HEK293T (cell line): ENCODE measurements around the gene PANK4.
A peak's percentile ranks its signal among the peaks of the same experiment; 100 is the strongest.

Experiments used
- CTCF ChIA-PET: fragments of 350-600 bp; formaldehyde crosslinking; extraction: SDS; loops from one replicate; lab custom pipeline; 2021; ENCODE audit warnings: antibody characterized with exemption, inconsistent platforms; lab: Yijun Ruan, JAX
- POLR2A ChIA-PET: fragments of 350-600 bp; formaldehyde crosslinking; extraction: SDS; loops from one replicate; lab custom pipeline; 2020; ENCODE audit warnings: antibody characterized with exemption, inconsistent platforms; lab: Yijun Ruan, JAX
- DNase-seq: peaks from one replicate; pipeline ENCODE4 v3.0.0; 2012; ENCODE audit warnings: mixed read lengths; ENCODE audit errors: extremely low spot score
- ARNT ChIP-seq: fragments of 450-650 bp; IDR thresholded peaks from 2 replicates; pipeline ENCODE4 v1.6.1; 2017; ENCODE audit warnings: mild to moderate bottlenecking
- BHLHE40 ChIP-seq: fragments of 450-650 bp; IDR thresholded peaks from 2 replicates; pipeline ENCODE4 v1.6.1; 2016; ENCODE audit warnings: mild to moderate bottlenecking, moderate library complexity, borderline replicate concordance
- ELF4 ChIP-seq: fragments of 450-650 bp; IDR thresholded peaks from 2 replicates; pipeline ENCODE4 v1.6.1; 2017; ENCODE audit warnings: antibody characterized with exemption
- FOXA1 ChIP-seq: fragments of 450-650 bp; IDR thresholded peaks from 2 replicates; pipeline ENCODE4 v1.6.1; 2016; ENCODE audit warnings: mild to moderate bottlenecking
- FOXK2 ChIP-seq: fragments of 450-650 bp; IDR thresholded peaks from 2 replicates; pipeline ENCODE4 v1.6.1; 2016; ENCODE audit warnings: mild to moderate bottlenecking
- FOXM1 ChIP-seq: fragments of 450-650 bp; IDR thresholded peaks from 2 replicates; pipeline ENCODE4 v1.6.1; 2017; ENCODE audit warnings: mild to moderate bottlenecking, borderline replicate concordance
- HDGF ChIP-seq: fragments of 450-650 bp; IDR thresholded peaks from 2 replicates; pipeline ENCODE4 v1.6.1; 2017; ENCODE audit warnings: antibody characterized with exemption, borderline replicate concordance
- LEF1 ChIP-seq: fragments of 450-650 bp; IDR thresholded peaks from 2 replicates; pipeline ENCODE4 v1.6.1; 2017; ENCODE audit warnings: mild to moderate bottlenecking, borderline replicate concordance
- NFRKB ChIP-seq: fragments of 450-650 bp; IDR thresholded peaks from 2 replicates; pipeline ENCODE4 v1.6.1; 2016; ENCODE audit warnings: mild to moderate bottlenecking, moderate library complexity
- SP1 ChIP-seq: fragments of 450-650 bp; IDR thresholded peaks from 2 replicates; pipeline ENCODE4 v1.6.1; 2017
- SUZ12 ChIP-seq: fragments of 450-650 bp; IDR thresholded peaks from 2 replicates; pipeline ENCODE4 v1.6.1; 2016; ENCODE audit warnings: mild to moderate bottlenecking
- TARDBP ChIP-seq: fragments of 450-650 bp; IDR thresholded peaks from 2 replicates; pipeline ENCODE4 v1.6.1; 2016
- ZNF384 ChIP-seq: fragments of 450-650 bp; IDR thresholded peaks from 2 replicates; pipeline ENCODE4 v1.6.1; 2016
- TF ChIP-seq, protein P1 (sequence below): fragments of 450-650 bp; IDR thresholded peaks from 2 replicates; pipeline ENCODE4 v1.6.1; 2016

The PANK4 gene

GRCh38 chr1:2498648-2499047 lies 27.7 kb downstream of the PANK4 start:
- TF ChIP-seq, protein P1, sequence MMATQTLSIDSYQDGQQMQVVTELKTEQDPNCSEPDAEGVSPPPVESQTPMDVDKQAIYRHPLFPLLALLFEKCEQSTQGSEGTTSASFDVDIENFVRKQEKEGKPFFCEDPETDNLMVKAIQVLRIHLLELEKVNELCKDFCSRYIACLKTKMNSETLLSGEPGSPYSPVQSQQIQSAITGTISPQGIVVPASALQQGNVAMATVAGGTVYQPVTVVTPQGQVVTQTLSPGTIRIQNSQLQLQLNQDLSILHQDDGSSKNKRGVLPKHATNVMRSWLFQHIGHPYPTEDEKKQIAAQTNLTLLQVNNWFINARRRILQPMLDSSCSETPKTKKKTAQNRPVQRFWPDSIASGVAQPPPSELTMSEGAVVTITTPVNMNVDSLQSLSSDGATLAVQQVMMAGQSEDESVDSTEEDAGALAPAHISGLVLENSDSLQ, result no peak
- no peak for TF ChIP-seq FOXM1
- no peak for TF ChIP-seq ARNT
- TF ChIP-seq SP1, result no peak
- no peak for TF ChIP-seq ZNF384
- TF ChIP-seq ELF4, result no peak
- no peak for DNase-seq
- POLR2A ChIA-PET, result interaction anchor here (1.0 kb wide), 1 partner anchor 9 kb away, joined by 4 read pairs; no protein-coding TSS in a partner anchor
- CTCF ChIA-PET, result no interaction called here

DNA sequence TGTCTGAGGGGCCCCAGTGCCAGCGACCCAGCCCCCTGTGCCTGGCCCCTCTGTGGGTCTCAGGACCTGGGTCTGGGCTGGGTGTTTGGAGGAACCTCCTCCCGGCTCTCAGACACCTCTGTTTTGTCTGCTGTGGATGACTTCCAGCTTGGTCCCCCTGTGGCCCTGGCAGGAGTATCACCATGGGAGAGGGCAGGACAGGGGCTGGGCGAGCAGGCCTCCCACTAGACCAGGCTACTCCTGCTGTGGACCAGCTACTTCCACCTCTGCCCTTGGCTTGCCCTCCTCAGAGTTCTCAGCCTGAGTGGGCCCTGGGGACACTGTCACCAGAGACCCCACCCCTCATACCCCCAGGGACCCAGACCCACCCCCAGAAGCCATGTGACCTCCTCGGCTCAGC lies 28.5 kb downstream of the PANK4 start:
- TF ChIP-seq HDGF (no peak), FOXA1 (no peak), SP1 (no peak), LEF1 (no peak), ARNT (no peak), TARDBP (no peak), NFRKB (no peak), BHLHE40 (no peak), SUZ12 (no peak), FOXK2 (no peak), ZNF384 (no peak)
- TF ChIP-seq, protein P1, result no peak
- ChIA-PET CTCF (no interaction called here), POLR2A (no interaction called here)
- no peak for DNase-seq

GRCh38 chr1:2496746-2497145 lies 29.6 kb downstream of the PANK4 start:
- no peak for TF ChIP-seq FOXA1
- no peak for TF ChIP-seq ZNF384
- no peak for DNase-seq
- ChIA-PET POLR2A (no interaction called here), CTCF (no interaction called here)

DNA sequence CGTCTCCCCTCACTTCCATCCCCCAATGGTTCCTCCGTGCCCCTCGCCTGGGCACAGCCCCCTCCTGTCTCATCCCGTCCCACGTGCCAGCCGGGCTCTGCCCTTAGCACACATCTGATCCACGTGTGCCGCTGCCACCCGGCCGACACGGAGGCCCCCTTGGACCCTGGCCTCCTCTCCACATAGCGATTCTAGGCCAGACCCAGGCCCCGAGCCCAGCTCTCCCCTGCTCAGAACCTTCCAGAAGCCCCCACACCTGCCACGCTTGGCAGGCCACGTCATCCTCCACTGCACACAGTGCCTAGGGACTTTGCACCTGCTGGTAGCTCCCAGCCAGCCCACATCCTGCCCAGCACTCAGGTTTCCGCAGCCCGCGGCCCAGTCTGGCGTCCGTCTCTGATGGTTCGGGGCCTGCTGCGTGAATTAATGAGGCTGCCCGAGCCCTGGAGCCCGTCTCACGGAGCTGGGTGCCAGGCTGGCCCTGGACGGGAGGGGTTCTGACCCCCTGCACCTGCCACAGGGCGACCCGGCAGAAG lies 30.2 kb downstream of the PANK4 start:
- POLR2A ChIA-PET, result no interaction called here
- CTCF ChIA-PET, result no interaction called here
- no peak for DNase-seq
- TF ChIP-seq BHLHE40 (no peak), FOXM1 (no peak)

DNA sequence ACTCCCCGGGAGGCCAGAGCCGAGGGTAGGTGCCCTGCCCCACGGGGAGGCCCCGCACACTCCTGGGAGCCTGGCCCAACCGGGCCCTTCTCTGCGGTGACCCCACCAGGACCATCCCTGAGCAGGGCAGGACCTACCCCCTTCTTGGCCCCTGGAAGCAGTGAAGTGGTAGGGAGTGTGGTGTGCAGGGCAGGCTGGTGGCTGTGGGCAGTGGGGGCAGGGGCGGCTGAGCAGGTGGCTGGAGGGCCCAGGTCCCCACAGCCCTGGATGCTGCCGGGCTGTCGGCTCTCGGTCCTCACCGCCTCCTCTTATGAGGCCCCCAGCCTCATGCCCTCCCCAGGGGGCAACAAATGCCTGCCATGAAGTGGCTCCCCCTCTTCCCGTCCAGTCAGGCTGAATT lies 30.9 kb downstream of the PANK4 start:
- no peak for TF ChIP-seq HDGF
- no peak for TF ChIP-seq FOXM1
- no peak for TF ChIP-seq ZNF384
- no peak for TF ChIP-seq BHLHE40
- no peak for DNase-seq
- CTCF ChIA-PET, result no interaction called here
- POLR2A ChIA-PET, result no interaction called here

GRCh38 chr1:2495026-2495425 lies 31.4 kb downstream of the PANK4 start:
- TF ChIP-seq, protein P1, result no peak
- POLR2A ChIA-PET, result no interaction called here
- CTCF ChIA-PET, result interaction anchor here (0.6 kb wide), 1 partner anchor 550 kb away, joined by 4 read pairs; no protein-coding TSS in a partner anchor
- no peak for DNase-seq

- POLR2A ChIA-PET, result no interaction called here
- CTCF ChIA-PET, result no interaction called here
- no peak for TF ChIP-seq FOXA1
- no peak for TF ChIP-seq ARNT
- TF ChIP-seq HDGF, result no peak
- TF ChIP-seq FOXK2, result no peak
- no peak for TF ChIP-seq ELF4
- no peak for TF ChIP-seq SUZ12
- no peak for TF ChIP-seq LEF1
- TF ChIP-seq FOXM1, result no peak
- no peak for TF ChIP-seq ZNF384
- TF ChIP-seq TARDBP, result no peak
- TF ChIP-seq, protein P1, result no peak
- no peak for TF ChIP-seq SP1
- no peak for TF ChIP-seq NFRKB
- DNase-seq, result peak; percentile 37
Observed at GRCh38 chr1:2494323-2494693, 32.1 kb downstream of the PANK4 start.
